NOMO-1 (cell line): Measurements from ENCODE around the gene SPATA33.
"Not testable (repeated sequence)": the region's sequence is repeated elsewhere in the genome, so short reads cannot be mapped to it uniquely, and the experiment has no call there.

ENCODE experiments used
- DNase-seq, 2 experiments: peaks; one replicate each; lab custom pipeline; 2025; ENCODE audit not compliant: unreplicated experiment in 2 of 2; lab: John Stamatoyannopoulos, UW

SPATA33 gene

GRCh38 chr16:89624777-89625761 lies 32.6 kb upstream of the SPATA33 start:
- DNase-seq, result no peak

GRCh38 chr16:89629827-89630610 lies 27.6 kb upstream of the SPATA33 start:
- no peak for DNase-seq

GRCh38 chr16:89633064-89633631 lies 24.5 kb upstream of the SPATA33 start:
- no peak for DNase-seq

- not testable (repeated sequence) for DNase-seq
Measured at GRCh38 chr16:89634463-89635385, 22.9 kb upstream of the SPATA33 start.

- DNase-seq, result no peak
Measured at GRCh38 chr16:89636663-89637062, 21.0 kb upstream of the SPATA33 start.

- no peak for DNase-seq
Measured at GRCh38 chr16:89637379-89637778, 20.3 kb upstream of the SPATA33 start.

GRCh38 chr16:89638455-89638854 lies 19.2 kb upstream of the SPATA33 start:
- no peak for DNase-seq

- no peak for DNase-seq
Measured at GRCh38 chr16:89639385-89639784, 18.3 kb upstream of the SPATA33 start.

GRCh38 chr16:89641458-89642119 lies 16.0 kb upstream of the SPATA33 start:
- DNase-seq, result no peak

GRCh38 chr16:89642574-89642973 lies 15.1 kb upstream of the SPATA33 start:
- no peak for DNase-seq

GRCh38 chr16:89643769-89644300 lies 13.8 kb upstream of the SPATA33 start:
- DNase-seq, result no peak

GRCh38 chr16:89645122-89645521 lies 12.5 kb upstream of the SPATA33 start:
- DNase-seq, result no peak

GRCh38 chr16:89646270-89646669 lies 11.4 kb upstream of the SPATA33 start:
- DNase-seq, result no peak

- DNase-seq, result no peak
Measured at GRCh38 chr16:89646906-89647305, 10.7 kb upstream of the SPATA33 start.

- no peak for DNase-seq
Measured at GRCh38 chr16:89651584-89651983, 6.1 kb upstream of the SPATA33 start.

- no peak for DNase-seq
Measured at GRCh38 chr16:89653656-89654295, 3.9 kb upstream of the SPATA33 start.

GRCh38 chr16:89655062-89655643 lies 2.5 kb upstream of the SPATA33 start:
- no peak for DNase-seq

- DNase-seq, result no peak
Measured at GRCh38 chr16:89656435-89657121, 1.1 kb upstream of the SPATA33 start.
